HFFc6 (cell line): ENCODE data around the gene HOXA5. TPM values are rescaled to one million over a fixed set of nuclear protein-coding genes. Genes with fewer than 3 reads are reported as not detected.

Experiments used
- DNase-seq: peaks from one replicate; pipeline ENCODE4 v3.0.0-alpha.2; 2018
- H3K27ac Mint-ChIP-seq: 2 replicates; pipeline ENCODE4 v1.8.0; 2020; ENCODE audit warnings: mild to moderate bottlenecking, mixed read lengths
- H3K27me3 Mint-ChIP-seq: 2 replicates; pipeline ENCODE4 v1.8.0; 2021; ENCODE audit warnings: mild to moderate bottlenecking, moderate library complexity, mixed read lengths; ENCODE audit not compliant: insufficient read depth
- H3K36me3 Mint-ChIP-seq: 2 replicates; pipeline ENCODE4 v1.8.0; 2021; ENCODE audit warnings: low read depth, mixed read lengths
- H3K4me1 Mint-ChIP-seq: 2 replicates; pipeline ENCODE4 v1.8.0; 2020; ENCODE audit warnings: low read depth, mixed read lengths
- H3K4me3 Mint-ChIP-seq: 2 replicates; pipeline ENCODE4 v1.8.0; 2020; ENCODE audit warnings: mild to moderate bottlenecking, moderate library complexity, mixed read lengths
- H3K9me3 Mint-ChIP-seq: 2 replicates; pipeline ENCODE4 v1.8.0; 2020; ENCODE audit warnings: mild to moderate bottlenecking, mixed read lengths
- CTCF ChIP-seq: fragments of 200-600 bp; sonication (generic); IDR thresholded peaks from 2 replicates; pipeline ENCODE4 v1.5.0; 2021; ENCODE audit warnings: antibody characterized with exemption, mild to moderate bottlenecking
- total RNA-seq, 6 experiments: library from RNA; stranded (reverse); fragmentation: NEBNext Ultra II Directional; extraction: Animal tissue kit (Norgen Biotek cat#: 25700); gene quantifications; 2 replicates in 1 of 6; 3 replicates in 5 of 6; pipeline ENCODE4 v1.2.3, GENCODE V29; 2021

HOXA5 gene
- total RNA-seq, 6 experiments from 2014 or later = 2.0 to 3.8 (median 2.8) TPM

GRCh38 chr7:27169658-27170425 lies 26.4 kb upstream of the HOXA5 start:
- no peak for TF ChIP-seq CTCF
- peaks cover 45% of the 10 kb centered on the region for H3K4me1 Mint-ChIP-seq
- peaks cover 50% of the 10 kb centered on the region for H3K36me3 Mint-ChIP-seq
- peak overlapping the region; percentile 99 for H3K27ac Mint-ChIP-seq
- H3K4me3 Mint-ChIP-seq = peak overlapping the region; percentile 96
- DNase-seq = peak; percentile 66
- H3K9me3 Mint-ChIP-seq = no peaks in the 10 kb centered on the region
- peaks cover 27% of the 10 kb centered on the region for H3K27me3 Mint-ChIP-seq

DNA sequence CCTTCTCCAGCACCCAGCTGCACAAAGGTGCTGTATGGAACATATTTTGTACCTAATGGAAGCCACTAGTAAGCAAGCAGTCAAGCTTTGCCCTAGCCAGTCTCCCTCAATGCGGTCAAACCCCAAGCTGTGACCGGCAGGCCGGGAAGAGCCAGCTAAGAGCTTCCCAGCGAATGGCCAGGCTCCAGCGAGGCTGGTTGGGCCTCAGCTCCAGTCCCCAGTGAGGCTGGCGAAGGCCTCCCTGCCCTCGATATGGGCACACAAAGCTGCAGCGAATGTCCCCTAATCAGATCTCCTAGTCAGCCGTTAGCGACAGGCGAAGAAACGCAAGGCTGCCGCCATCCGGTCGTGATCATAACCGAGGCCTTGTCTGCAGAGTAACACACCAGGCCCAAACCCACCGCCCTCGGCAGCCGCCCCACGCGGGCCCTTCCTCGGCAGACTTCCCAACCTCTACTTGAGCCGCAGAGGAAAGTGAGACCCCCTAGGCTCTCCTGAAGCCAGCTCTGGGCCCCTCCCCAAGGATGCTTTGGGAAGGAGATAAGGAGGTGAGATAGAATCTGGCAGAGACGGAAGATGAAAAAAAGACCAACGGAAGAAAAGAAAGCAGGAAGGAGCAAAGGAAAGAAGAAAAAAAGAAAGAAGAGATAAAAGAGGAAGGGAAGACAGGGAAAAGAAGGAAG lies 24.9 kb upstream of the HOXA5 start:
- TF ChIP-seq CTCF = peak; percentile 38; the same call in 1 of the 2 replicates
- peaks cover 41% of the 10 kb centered on the region for H3K4me1 Mint-ChIP-seq
- peaks cover 65% of the 10 kb centered on the region for H3K36me3 Mint-ChIP-seq
- peak overlapping the region; percentile 96 for H3K4me3 Mint-ChIP-seq
- no peaks in the 10 kb centered on the region for H3K9me3 Mint-ChIP-seq
- peaks cover 33% of the 10 kb centered on the region for H3K27me3 Mint-ChIP-seq
- peak; percentile 70 for DNase-seq
- peak overlapping the region; percentile 99 for H3K27ac Mint-ChIP-seq

DNA sequence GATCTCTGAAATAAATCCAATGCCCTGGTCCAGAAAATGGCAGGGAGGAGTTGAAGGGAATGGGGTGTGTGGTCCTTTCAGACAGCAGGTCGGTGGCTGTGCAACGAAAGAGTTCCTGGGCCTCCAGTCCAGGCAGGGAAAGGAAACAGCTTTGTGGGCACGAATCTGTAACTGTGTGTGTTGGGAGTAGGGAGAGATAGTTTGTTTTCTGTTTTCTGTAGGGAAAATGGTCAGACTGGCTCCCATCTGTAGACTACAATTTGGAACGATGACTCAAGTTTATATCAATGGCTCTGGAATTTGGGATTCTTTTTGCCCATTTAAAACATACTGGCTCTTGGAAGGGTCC lies 24.4 kb upstream of the HOXA5 start:
- H3K36me3 Mint-ChIP-seq = peaks cover 70% of the 10 kb centered on the region
- H3K27me3 Mint-ChIP-seq = peaks cover 33% of the 10 kb centered on the region
- peak; percentile 65 for DNase-seq
- no peaks in the 10 kb centered on the region for H3K9me3 Mint-ChIP-seq
- H3K27ac Mint-ChIP-seq = peak overlapping the region; percentile 99
- no peak for TF ChIP-seq CTCF
- H3K4me3 Mint-ChIP-seq = peak overlapping the region; percentile 96
- H3K4me1 Mint-ChIP-seq = peaks cover 41% of the 10 kb centered on the region

- Mint-ChIP-seq H3K4me3 (peak overlapping the region; percentile 96), H3K27ac (peak overlapping the region; percentile 99), H3K36me3 (peaks cover 72% of the 10 kb centered on the region), H3K4me1 (peaks cover 33% of the 10 kb centered on the region), H3K27me3 (peaks cover 27% of the 10 kb centered on the region), H3K9me3 (no peaks in the 10 kb centered on the region)
- DNase-seq = peak; percentile 66
- no peak for TF ChIP-seq CTCF
Observed at GRCh38 chr7:27166531-27167505, 23.3 kb upstream of the HOXA5 start.

- peaks cover 25% of the 10 kb centered on the region for H3K4me1 Mint-ChIP-seq
- peaks cover 19% of the 10 kb centered on the region for H3K27me3 Mint-ChIP-seq
- H3K27ac Mint-ChIP-seq = peak overlapping the region; percentile 99
- H3K9me3 Mint-ChIP-seq = no peaks in the 10 kb centered on the region
- DNase-seq = peak; percentile 64
- H3K36me3 Mint-ChIP-seq = peaks cover 64% of the 10 kb centered on the region
- TF ChIP-seq CTCF = no peak
- peak overlapping the region; percentile 96 for H3K4me3 Mint-ChIP-seq
Observed at GRCh38 chr7:27165996-27166530, 22.6 kb upstream of the HOXA5 start.
